Lower lobe of right lung (tissue), 2 donors: ENCODE data around the gene SPRY2. TPM values are rescaled to one million over a fixed set of nuclear protein-coding genes. Genes with fewer than 3 reads are reported as not detected.
A peak's percentile ranks its signal among the peaks of the same experiment; 100 is the strongest.

ENCODE experiments used
- ATAC-seq, 2 donors: fragments of 200-7000 bp; cut with Tn5 transposase; one replicate each; pipeline ENCODE4 v1.9.1; 2020 to 2022; ENCODE audit warnings: mild to moderate bottlenecking in 2 of 2, moderate library complexity in 2 of 2
- DNase-seq: peaks from one replicate; pipeline ENCODE4 v3.0.0-alpha.2; 2020
- H3K27ac ChIP-seq: fragments of 200-600 bp; one replicate; pipeline ENCODE4 v1.8.0; 2022
- H3K27me3 ChIP-seq: fragments of 200-600 bp; one replicate; pipeline ENCODE4 v1.8.0; 2022; ENCODE audit warnings: low read depth
- H3K36me3 ChIP-seq: fragments of 200-600 bp; one replicate; pipeline ENCODE4 v1.8.0; 2022; ENCODE audit warnings: mild to moderate bottlenecking
- H3K4me1 ChIP-seq: fragments of 200-600 bp; one replicate; pipeline ENCODE4 v1.8.0; 2022
- H3K4me3 ChIP-seq: fragments of 200-600 bp; one replicate; pipeline ENCODE4 v1.8.0; 2022; ENCODE audit warnings: mild to moderate bottlenecking
- H3K9me3 ChIP-seq: fragments of 200-600 bp; one replicate; pipeline ENCODE4 v1.8.0; 2022
- CTCF ChIP-seq: fragments of 200-600 bp; IDR thresholded peaks from one replicate; pipeline ENCODE4 v1.8.0; 2022; ENCODE audit warnings: antibody characterized with exemption, mild to moderate bottlenecking
- intact Hi-C: fragments of 100-400 bp; cut with DNase I; formaldehyde crosslinking; loops from one replicate; pipeline ENCODE4 v1.11.0; 2022
- total RNA-seq: library from RNA; stranded (reverse); fragmentation: NEBNext Ultra II Directional; extraction: Animal tissue kit (Norgen Biotek cat#: 25700); gene quantifications from one replicate; pipeline ENCODE4 v1.2.1, GENCODE V29; 2021
- donor health status: DM: no; HTN: yes; CAD: no; lungs with severe emphysema.

SPRY2 gene
- total RNA-seq, 1 donor from 2014 or later: 44.6 TPM

GRCh38 chr13:80336776-80337287 is 4.1 kb downstream of the SPRY2 start:
- Histone ChIP-seq H3K4me3 (peak overlapping the region; percentile 73), H3K9me3 (no peaks in the 10 kb centered on the region), H3K4me1 (peaks cover 33% of the 10 kb centered on the region), H3K27me3 (no peaks in the 10 kb centered on the region), H3K27ac (peak overlapping the region; percentile 98), H3K36me3 (peaks cover 17% of the 10 kb centered on the region)
- DNase-seq (no peak), ATAC-seq (no peak)
- intact Hi-C loops: loop anchor here (10.0 kb wide), 1 partner anchor 562 kb away; no protein-coding TSS in a partner anchor
- no peak for TF ChIP-seq CTCF

DNA sequence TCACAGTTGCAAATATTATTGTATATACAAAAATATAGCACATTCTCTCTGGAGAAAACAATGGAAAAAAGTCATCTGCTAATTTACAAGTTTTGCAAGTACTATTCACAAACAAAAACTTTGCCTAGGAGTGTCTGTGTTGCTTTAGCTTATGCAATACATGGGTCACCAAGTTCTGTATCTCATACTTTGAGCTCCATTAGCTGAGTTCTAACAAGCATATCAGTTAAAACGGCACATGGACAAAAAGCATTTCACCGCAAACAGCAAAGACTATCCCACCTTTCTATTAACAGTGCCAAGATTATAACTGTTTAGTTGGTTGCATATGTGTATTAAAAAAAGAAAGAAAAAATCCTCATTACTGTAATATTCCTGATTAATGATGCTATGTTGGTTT is 4.6 kb downstream of the SPRY2 start:
- DNase-seq (no peak), ATAC-seq (no peak)
- intact Hi-C loops: loop anchor here (10.0 kb wide), 1 partner anchor 562 kb away; no protein-coding TSS in a partner anchor
- H3K4me1 ChIP-seq: peaks cover 33% of the 10 kb centered on the region
- no peaks in the 10 kb centered on the region for H3K27me3 ChIP-seq
- no peaks in the 10 kb centered on the region for H3K9me3 ChIP-seq
- peak overlapping the region; percentile 98 for H3K27ac ChIP-seq
- peaks cover 17% of the 10 kb centered on the region for H3K36me3 ChIP-seq
- no peak for TF ChIP-seq CTCF
- peak overlapping the region; percentile 73 for H3K4me3 ChIP-seq

GRCh38 chr13:80334597-80335260 is 6.2 kb downstream of the SPRY2 start:
- H3K36me3 ChIP-seq: peaks cover 17% of the 10 kb centered on the region
- DNase-seq: no peak
- intact Hi-C loops: loop anchor here (10.0 kb wide), 1 partner anchor 560 kb away; no protein-coding TSS in a partner anchor
- no peak for TF ChIP-seq CTCF
- peak overlapping the region; percentile 32 for H3K27ac ChIP-seq
- ATAC-seq: no peak
- H3K4me3 ChIP-seq: no peak overlapping the region
- H3K9me3 ChIP-seq: no peaks in the 10 kb centered on the region
- peaks cover 33% of the 10 kb centered on the region for H3K4me1 ChIP-seq
- no peaks in the 10 kb centered on the region for H3K27me3 ChIP-seq

DNA sequence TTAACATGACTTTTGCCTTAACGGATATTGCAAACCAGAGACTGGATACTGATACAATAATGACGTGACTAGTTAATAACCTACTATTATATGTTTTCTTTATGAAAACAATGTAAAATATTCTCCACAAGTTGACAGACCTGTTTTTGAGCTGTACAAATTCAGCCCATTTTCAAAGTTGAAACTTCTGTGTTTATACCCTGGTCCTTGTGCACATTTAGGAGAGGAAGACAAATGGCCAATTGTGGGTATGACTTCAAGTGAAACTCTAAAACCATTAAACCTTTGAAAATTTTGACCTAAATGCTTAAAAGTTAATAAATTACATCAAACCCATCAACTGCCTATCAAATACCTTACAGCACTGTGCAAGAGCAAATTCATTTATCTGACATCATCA is 8.9 kb downstream of the SPRY2 start:
- peaks cover 12% of the 10 kb centered on the region for H3K36me3 ChIP-seq
- H3K4me3 ChIP-seq: no peak overlapping the region
- ATAC-seq (no peak), DNase-seq (no peak)
- H3K27me3 ChIP-seq: no peaks in the 10 kb centered on the region
- no peak overlapping the region for H3K27ac ChIP-seq
- no peak for TF ChIP-seq CTCF
- peaks cover 19% of the 10 kb centered on the region for H3K4me1 ChIP-seq
- no peaks in the 10 kb centered on the region for H3K9me3 ChIP-seq
- intact Hi-C loops: loop anchor here (10.0 kb wide), 1 partner anchor 557 kb away; no protein-coding TSS in a partner anchor

DNA sequence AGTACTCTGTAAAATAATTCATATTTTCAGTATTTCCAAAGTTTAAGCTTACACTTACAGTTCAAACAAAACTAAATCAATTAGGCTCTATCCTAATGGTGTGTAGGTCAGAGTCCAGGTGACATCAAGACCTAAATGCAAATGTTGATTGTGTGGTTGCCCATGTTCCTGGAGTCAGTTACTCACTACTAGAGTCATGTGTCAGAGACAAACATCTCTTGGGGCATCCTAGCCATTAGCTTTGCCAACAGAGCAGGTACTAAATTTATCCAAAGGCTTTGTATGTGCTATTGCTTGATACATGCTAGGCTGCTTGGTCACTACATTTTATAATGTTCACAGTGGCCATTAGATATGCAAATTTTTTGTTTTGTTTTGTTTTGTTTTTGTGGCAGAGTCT is 11.7 kb downstream of the SPRY2 start:
- H3K4me1 ChIP-seq: peaks cover 1% of the 10 kb centered on the region
- H3K27ac ChIP-seq: no peak overlapping the region
- no peaks in the 10 kb centered on the region for H3K9me3 ChIP-seq
- intact Hi-C loops: no loop called here
- no peak for TF ChIP-seq CTCF
- ATAC-seq (no peak), DNase-seq (no peak)
- H3K27me3 ChIP-seq: no peaks in the 10 kb centered on the region
- no peak overlapping the region for H3K4me3 ChIP-seq
- H3K36me3 ChIP-seq: peaks cover 5% of the 10 kb centered on the region
